Measurements from ENCODE around the gene NDUFS3. TPM values are rescaled to one million over a fixed set of nuclear protein-coding genes. Genes with fewer than 3 reads are reported as not detected.

NDUFS3 gene
- total and polyA plus RNA-seq, 8 donors = 76.2 to 105 (median 102) TPM

GRCh38 chr11:47572715-47573255 is 6.1 kb upstream of the NDUFS3 start:
- Histone ChIP-seq H3K27me3 (no peaks in the 10 kb centered on the region), H3K9me3 (no peaks in the 10 kb centered on the region), H3K27ac (peak overlapping the region in 1 of 2 donors; percentile 18), H3K36me3 (peaks cover 0 to 84% of the 10 kb centered on the region in 2 donors), H3K4me3 (no peak overlapping the region), H3K4me1 (peaks cover 6 to 24% of the 10 kb centered on the region in 2 donors)
- intact Hi-C loops (cut with DNase I) = no loop called here
- ATAC-seq (no peak), DNase-seq (no peak)
- TF ChIP-seq CTCF (IDR thresholded peaks at IDR 0.05) = no peak

- intact Hi-C loops (cut with DNase I) = no loop called here
- Histone ChIP-seq H3K27me3 (no peaks in the 10 kb centered on the region), H3K9me3 (no peaks in the 10 kb centered on the region), H3K36me3 (peaks cover 0 to 84% of the 10 kb centered on the region in 2 donors), H3K4me1 (peaks cover 11 to 29% of the 10 kb centered on the region in 2 donors), H3K4me3 (no peak overlapping the region), H3K27ac (no peak overlapping the region)
- DNase-seq = no peak
- ATAC-seq = no peak
- no peak for TF ChIP-seq CTCF (IDR thresholded peaks at IDR 0.05)
Measured at GRCh38 chr11:47573321-47573720, 5.6 kb upstream of the NDUFS3 start.

- Histone ChIP-seq H3K27ac (peak overlapping the region in 1 of 2 donors; percentile 87), H3K4me3 (peak overlapping the region in 1 of 2 donors; percentile 97), H3K9me3 (no peaks in the 10 kb centered on the region), H3K36me3 (peaks cover 0 to 74% of the 10 kb centered on the region in 2 donors), H3K4me1 (peaks cover 18 to 35% of the 10 kb centered on the region in 2 donors), H3K27me3 (no peaks in the 10 kb centered on the region)
- ATAC-seq = no peak
- intact Hi-C loops (cut with DNase I) = no loop called here
- TF ChIP-seq CTCF (IDR thresholded peaks at IDR 0.05) = no peak
- DNase-seq = no peak
Measured at GRCh38 chr11:47577460-47578041, 1.3 kb upstream of the NDUFS3 start.

GRCh38 chr11:47583844-47584243 is 5.0 kb downstream of the NDUFS3 start:
- H3K4me3 ChIP-seq = no peak overlapping the region
- no peak for DNase-seq
- peaks cover 0 to 56% of the 10 kb centered on the region in 2 donors for H3K36me3 ChIP-seq
- no peak overlapping the region for H3K27ac ChIP-seq
- H3K4me1 ChIP-seq = peaks cover 7 to 23% of the 10 kb centered on the region in 2 donors
- no peak for ATAC-seq
- H3K9me3 ChIP-seq = no peaks in the 10 kb centered on the region
- H3K27me3 ChIP-seq = no peaks in the 10 kb centered on the region
- intact Hi-C loops (cut with DNase I) = no loop called here
- no peak for TF ChIP-seq CTCF (IDR thresholded peaks at IDR 0.05)

- H3K4me3 ChIP-seq = no peak within 1 kb of the TSS
Measured at GRCh38 chr11:47586098-47586855, 7.4 kb downstream of the NDUFS3 start, which contains the start of gene FAM180B. Gene FAM180B, plus strand, starts transcription at chr11:47586678. Its CDS starts 91 bp downstream, at chr11:47586769.

More at GRCh38 chr11:47586098-47586855, 7.4 kb downstream of the NDUFS3 start, which contains the start of gene FAM180B:
- no peak for DNase-seq
- H3K27ac ChIP-seq = no peak within 1 kb of the TSS
- H3K4me1 ChIP-seq = peaks cover 0 to 9% of the 10 kb centered on the region in 2 donors
- no peak for TF ChIP-seq CTCF (IDR thresholded peaks at IDR 0.05)
- H3K36me3 ChIP-seq = peaks cover 0 to 47% of the 10 kb centered on the region in 2 donors
- peaks cover 0 to 22% of the 10 kb centered on the region in 2 donors for H3K27me3 ChIP-seq
- intact Hi-C loops (cut with DNase I) = no loop called here
- no peaks in the 10 kb centered on the region for H3K9me3 ChIP-seq
- no peak for ATAC-seq

Data from left lung (tissue), 10 donors.